Uterus (tissue), 2 donors: ENCODE results near the gene DIP2A.

Experiments used
- CTCF ChIP-seq, 4 experiments: fragments of 200-600 bp in 2 of 4; fragments of 450-650 bp in 2 of 4; sonication (generic) in 2 of 4; IDR thresholded peaks; one replicate each; pipeline ENCODE4 v1.5.1; 2016 to 2019; ENCODE audit warnings: antibody characterized with exemption in 4 of 4, mild to moderate bottlenecking in 2 of 4, moderate library complexity in 1 of 4
- POLR2A ChIP-seq, 2 donors: fragments of 450-650 bp; IDR thresholded peaks; one replicate each; pipeline ENCODE4 v1.6.1; 2016; ENCODE audit warnings: antibody characterized with exemption in 2 of 2, mild to moderate bottlenecking in 1 of 2, moderate library complexity in 1 of 2

DNA sequence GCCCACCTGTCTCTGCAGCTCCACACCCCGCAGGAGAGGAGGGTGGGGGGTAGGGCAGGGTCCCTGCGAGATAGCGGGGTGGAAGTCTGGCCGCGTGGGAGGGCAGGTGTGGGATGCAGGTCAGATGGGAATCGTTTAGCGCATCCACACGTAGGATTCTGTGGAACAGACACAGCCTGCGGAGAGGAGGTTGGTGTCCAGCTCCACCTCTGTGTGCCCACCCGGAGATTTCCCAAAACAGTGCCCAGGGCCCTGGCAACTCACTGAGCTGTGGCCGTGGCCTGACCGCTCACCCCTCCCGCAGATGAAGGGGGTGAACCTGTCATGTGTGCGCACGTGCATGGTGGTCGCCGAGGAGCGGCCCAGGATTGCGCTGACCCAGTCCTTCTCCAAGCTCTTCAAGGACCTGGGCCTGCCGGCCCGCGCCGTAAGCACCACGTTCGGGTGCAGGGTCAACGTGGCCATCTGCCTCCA, 99.3 kb downstream of the DIP2A start:
- no peak for TF ChIP-seq CTCF (IDR thresholded peaks at IDR 0.05)
- no peak for TF ChIP-seq POLR2A (IDR thresholded peaks at IDR 0.05)
